GM21515 (cell line): ENCODE data around the gene CNTN5.
A peak's percentile ranks its signal among the peaks of the same experiment; 100 is the strongest.
"Not testable (repeated sequence)": the region's sequence is repeated elsewhere in the genome, so short reads cannot be mapped to it uniquely, and the experiment has no call there.

Experiments used
- ATAC-seq: cut with Tn5 transposase; IDR thresholded peaks from one replicate; pipeline ENCODE4 v1.9.1; 2021; ENCODE audit not compliant: unreplicated experiment

CNTN5 gene

GRCh38 chr11:99708928-99709672 lies 688.4 kb downstream of the CNTN5 start:
- ATAC-seq: no peak

GRCh38 chr11:99716302-99716701 lies 695.6 kb downstream of the CNTN5 start:
- ATAC-seq: no peak

- ATAC-seq: no peak
Observed at GRCh38 chr11:99718291-99718690, 697.5 kb downstream of the CNTN5 start.

GRCh38 chr11:99739464-99740089 lies 718.8 kb downstream of the CNTN5 start:
- ATAC-seq: peak; percentile 56

GRCh38 chr11:99742501-99742900 lies 721.8 kb downstream of the CNTN5 start:
- ATAC-seq: no peak

GRCh38 chr11:99759787-99760186 lies 739.0 kb downstream of the CNTN5 start:
- no peak for ATAC-seq

- ATAC-seq: no peak
Observed at GRCh38 chr11:99766811-99767210, 746.1 kb downstream of the CNTN5 start.

GRCh38 chr11:99773646-99774045 lies 752.9 kb downstream of the CNTN5 start:
- no peak for ATAC-seq

GRCh38 chr11:99781074-99781473 lies 760.3 kb downstream of the CNTN5 start:
- no peak for ATAC-seq

- no peak for ATAC-seq
Observed at GRCh38 chr11:99791354-99791753, 770.6 kb downstream of the CNTN5 start.

- ATAC-seq: no peak
Observed at GRCh38 chr11:99795999-99796398, 775.2 kb downstream of the CNTN5 start.

- no peak for ATAC-seq
Observed at GRCh38 chr11:99803501-99803900, 782.8 kb downstream of the CNTN5 start.

GRCh38 chr11:99812516-99812915 lies 791.8 kb downstream of the CNTN5 start:
- no peak for ATAC-seq

- ATAC-seq: no peak
Observed at GRCh38 chr11:99814021-99814420, 793.3 kb downstream of the CNTN5 start.

- no peak for ATAC-seq
Observed at GRCh38 chr11:99814738-99815137, 794.0 kb downstream of the CNTN5 start.

- ATAC-seq: no peak
Observed at GRCh38 chr11:99818991-99819390, 798.2 kb downstream of the CNTN5 start.

- no peak for ATAC-seq
Observed at GRCh38 chr11:99822846-99823565, 802.3 kb downstream of the CNTN5 start.

GRCh38 chr11:99836739-99837138 lies 816.0 kb downstream of the CNTN5 start:
- ATAC-seq: not testable (repeated sequence)

- ATAC-seq: no peak
Observed at GRCh38 chr11:99841885-99842284, 821.1 kb downstream of the CNTN5 start.

GRCh38 chr11:99865951-99866350 lies 845.2 kb downstream of the CNTN5 start:
- ATAC-seq: no peak

GRCh38 chr11:99881610-99882009 lies 860.9 kb downstream of the CNTN5 start:
- ATAC-seq: no peak

GRCh38 chr11:99884750-99885149 lies 864.0 kb downstream of the CNTN5 start:
- no peak for ATAC-seq
